GM23248 (cell line): ENCODE data around the gene SRRM4. TPM values are rescaled to one million over a fixed set of nuclear protein-coding genes. Genes with fewer than 3 reads are reported as not detected.

Experiments used
- DNase-seq: peaks from one replicate; pipeline ENCODE4 v3.0.0-alpha.2; 2015
- H2AFZ ChIP-seq: fragments of 200-600 bp; sonication (generic); 2 replicates; pipeline ENCODE4 v1.6.1; 2016; ENCODE audit warnings: antibody characterized with exemption
- H3F3A ChIP-seq: fragments of 200-600 bp; sonication (generic); 2 replicates; pipeline ENCODE4 v1.6.1; 2016; ENCODE audit warnings: mild to moderate bottlenecking, antibody characterized with exemption, mixed run types; ENCODE audit not compliant: insufficient read depth
- H3K27ac ChIP-seq: fragments of 200-600 bp; sonication (generic); 2 replicates; pipeline ENCODE4 v1.5.1; 2016; ENCODE audit warnings: mild to moderate bottlenecking
- H3K27me3 ChIP-seq: fragments of 200-600 bp; sonication (generic); replicated peaks from 2 replicates; pipeline ENCODE4 v1.6.1; 2016; ENCODE audit warnings: mild to moderate bottlenecking; ENCODE audit not compliant: insufficient read depth
- H3K36me3 ChIP-seq: fragments of 200-600 bp; sonication (generic); 2 replicates; pipeline ENCODE4 v1.6.1; 2016; ENCODE audit warnings: low read depth, mild to moderate bottlenecking
- H3K4me1 ChIP-seq: fragments of 200-600 bp; sonication (generic); 2 replicates; pipeline ENCODE4 v1.6.1; 2016; ENCODE audit warnings: mild to moderate bottlenecking; ENCODE audit not compliant: insufficient read depth
- H3K4me2 ChIP-seq: fragments of 200-600 bp; sonication (generic); one replicate; pipeline ENCODE4 v1.6.1; 2016; ENCODE audit warnings: mild to moderate bottlenecking; ENCODE audit not compliant: unreplicated experiment
- H3K4me3 ChIP-seq: fragments of 200-600 bp; sonication (generic); 2 replicates; pipeline ENCODE4 v1.5.1; 2016; ENCODE audit warnings: mild to moderate bottlenecking
- H3K79me2 ChIP-seq: fragments of 200-600 bp; sonication (generic); 2 replicates; pipeline ENCODE4 v1.6.1; 2016; ENCODE audit warnings: mild to moderate bottlenecking; ENCODE audit not compliant: insufficient read depth
- H3K9ac ChIP-seq: fragments of 200-600 bp; sonication (generic); 2 replicates; pipeline ENCODE4 v1.6.1; 2016; ENCODE audit warnings: mild to moderate bottlenecking
- H3K9me2 ChIP-seq: fragments of 200-600 bp; sonication (generic); 2 replicates; pipeline ENCODE4 v1.6.1; 2016; ENCODE audit warnings: mixed run types, mild to moderate bottlenecking, moderate library complexity; ENCODE audit not compliant: insufficient read depth
- H3K9me3 ChIP-seq: fragments of 200-600 bp; sonication (generic); one replicate; pipeline ENCODE4 v1.6.1; 2017; ENCODE audit warnings: low read depth
- H4K20me1 ChIP-seq: fragments of 200-600 bp; sonication (generic); 2 replicates; pipeline ENCODE4 v1.6.0; 2016; ENCODE audit not compliant: insufficient read depth
- EZH2 ChIP-seq: fragments of 200-600 bp; sonication (generic); IDR thresholded peaks from 2 replicates; pipeline ENCODE4 v1.6.1; 2018; ENCODE audit warnings: antibody characterized with exemption, mild to moderate bottlenecking; ENCODE audit not compliant: insufficient read depth, poor library complexity, severe bottlenecking
- EZH2phosphoT487 ChIP-seq: fragments of 200-600 bp; sonication (generic); IDR thresholded peaks from 2 replicates; pipeline ENCODE4 v1.6.1; 2018; ENCODE audit warnings: antibody characterized with exemption, moderate library complexity, mild to moderate bottlenecking, low read depth; ENCODE audit not compliant: insufficient read depth
- WGBS, 2 experiments: methylation state at CpG; one replicate each; pipeline ENCODE4 v1.1.6; 2015 to 2017; ENCODE audit warnings: low lambda C conversion rate in 2 of 2, low coverage in 1 of 2; ENCODE audit errors: missing lambda C conversion rate in 2 of 2; 5-methylcytosine and 5-hydroxymethylcytosine counted together
- in situ Hi-C: fragments of 300-500 bp; cut with MboI; formaldehyde crosslinking; loops from 2 replicates; pipeline ENCODE4 v1.15.0; 2020
- polyA plus RNA-seq: library from polyadenylated mRNA; unstranded; fragments of >200 nt; fragmentation: Nextera tagmentation; extraction: Ambion mirVana; gene quantifications from 2 replicates; pipeline ENCODE4 v1.2.1, GENCODE V29; 2016
- total RNA-seq: library from RNA; depleted of rRNA; stranded (reverse); fragments of >200 nt; shearing (Covaris generic); gene quantifications from 2 replicates; pipeline ENCODE4 v1.2.3, GENCODE V29; 2014

The SRRM4 gene
- total and polyA plus RNA-seq, 2 experiments from 2014 or later = not detected

- WGBS, 2 experiments = 34 to 46% methylated on average over 3 of the region's 3 CpGs
Observed at GRCh38 chr12:119168721-119169120, 187.4 kb downstream of the SRRM4 start.

GRCh38 chr12:119169150-119169549 lies 187.8 kb downstream of the SRRM4 start:
- H3K27ac ChIP-seq = no peak overlapping the region
- H3K4me3 ChIP-seq = no peak overlapping the region
- in situ Hi-C loops = no loop called here
- H3K9ac ChIP-seq = no peak overlapping the region
- no peak for TF ChIP-seq EZH2phosphoT487
- DNase-seq = no peak
- no peaks in the 10 kb centered on the region for H3K4me1 ChIP-seq
- no peaks in the 10 kb centered on the region for H3K79me2 ChIP-seq
- H3F3A ChIP-seq = no peaks in the 10 kb centered on the region
- H3K9me2 ChIP-seq = no peaks in the 10 kb centered on the region
- no peaks in the 10 kb centered on the region for H3K36me3 ChIP-seq
- no peaks in the 10 kb centered on the region for H3K9me3 ChIP-seq
- H3K4me2 ChIP-seq = no peak overlapping the region
- 15 to 18% methylated on average over 2 of the region's 2 CpGs for WGBS, 2 experiments
- H2AFZ ChIP-seq = no peak overlapping the region
- H4K20me1 ChIP-seq = no peaks in the 10 kb centered on the region
- no peaks in the 10 kb centered on the region; the same call in 1 of the 2 replicates for H3K27me3 ChIP-seq

More at GRCh38 chr12:119168721-119169120, 187.4 kb downstream of the SRRM4 start:
- TF ChIP-seq EZH2 = no peak
- TF ChIP-seq EZH2phosphoT487 = no peak
- Histone ChIP-seq H3K27me3 (no peaks in the 10 kb centered on the region; the same call in 1 of the 2 replicates), H3K27ac (no peak overlapping the region), H3K4me1 (no peaks in the 10 kb centered on the region), H3F3A (no peaks in the 10 kb centered on the region), H3K9ac (no peak overlapping the region), H3K79me2 (no peaks in the 10 kb centered on the region), H2AFZ (no peak overlapping the region), H3K4me2 (no peak overlapping the region), H4K20me1 (no peaks in the 10 kb centered on the region), H3K4me3 (no peak overlapping the region), H3K36me3 (no peaks in the 10 kb centered on the region), H3K9me2 (no peaks in the 10 kb centered on the region), H3K9me3 (no peaks in the 10 kb centered on the region)
- no peak for DNase-seq
- in situ Hi-C loops = no loop called here

- no peak overlapping the region for H3K4me3 ChIP-seq
- no peaks in the 10 kb centered on the region; the same call in 1 of the 2 replicates for H3K27me3 ChIP-seq
- no peak overlapping the region for H3K9ac ChIP-seq
- H3K9me2 ChIP-seq = no peaks in the 10 kb centered on the region
- no peak overlapping the region for H3K4me2 ChIP-seq
- H4K20me1 ChIP-seq = no peaks in the 10 kb centered on the region
- no peaks in the 10 kb centered on the region for H3K79me2 ChIP-seq
- H3K4me1 ChIP-seq = peaks cover 5% of the 10 kb centered on the region; the same call in 1 of the 2 replicates
- no peaks in the 10 kb centered on the region for H3K36me3 ChIP-seq
- 68 to 69% methylated on average over 5 of the region's 5 CpGs for WGBS, 2 experiments
- H2AFZ ChIP-seq = no peak overlapping the region
- in situ Hi-C loops = no loop called here
- TF ChIP-seq EZH2phosphoT487 = no peak
- TF ChIP-seq EZH2 = no peak
- H3K9me3 ChIP-seq = no peaks in the 10 kb centered on the region
- H3F3A ChIP-seq = no peaks in the 10 kb centered on the region
- DNase-seq = no peak
- H3K27ac ChIP-seq = no peak overlapping the region
Observed at GRCh38 chr12:119171291-119171690, 189.9 kb downstream of the SRRM4 start.

- Histone ChIP-seq H4K20me1 (no peaks in the 10 kb centered on the region), H3K4me2 (no peak overlapping the region), H3K9me3 (no peaks in the 10 kb centered on the region), H2AFZ (no peak overlapping the region), H3K27ac (no peak overlapping the region), H3K27me3 (no peaks in the 10 kb centered on the region; the same call in 1 of the 2 replicates), H3K4me3 (no peak overlapping the region), H3K79me2 (no peaks in the 10 kb centered on the region), H3K9me2 (no peaks in the 10 kb centered on the region), H3F3A (peaks cover 4% of the 10 kb centered on the region; the same call in 1 of the 2 replicates), H3K4me1 (peaks cover 9% of the 10 kb centered on the region), H3K36me3 (no peaks in the 10 kb centered on the region), H3K9ac (no peak overlapping the region)
- no peak for TF ChIP-seq EZH2phosphoT487
- no peak for TF ChIP-seq EZH2
- in situ Hi-C loops = no loop called here
- no peak for DNase-seq
- WGBS, 2 experiments = 54 to 55% methylated on average over 15 of the region's 15 CpGs
Observed at GRCh38 chr12:119171691-119172425, 190.5 kb downstream of the SRRM4 start.
